Mucosa of rectum (tissue), 2 donors: Measurements from ENCODE around the gene FUBP3.
"Not testable (repeated sequence)": the region's sequence is repeated elsewhere in the genome, so short reads cannot be mapped to it uniquely, and the experiment has no call there.

Experiments used
- H3K27ac ChIP-seq, 2 donors: one replicate each; pipeline ENCODE4 v1.7.0; 2013; ENCODE audit warnings: inconsistent platforms in 2 of 2, low read depth in 2 of 2, low read length in 2 of 2
- H3K27me3 ChIP-seq, 2 donors: one replicate each; pipeline ENCODE4 v1.7.0; 2013; ENCODE audit warnings: low read length in 2 of 2; ENCODE audit not compliant: control insufficient read depth in 2 of 2, insufficient read depth in 2 of 2
- H3K36me3 ChIP-seq, 2 donors: one replicate each; pipeline ENCODE4 v1.7.0; 2013; ENCODE audit warnings: low read length in 2 of 2; ENCODE audit not compliant: control insufficient read depth in 2 of 2, insufficient read depth in 2 of 2
- H3K4me1 ChIP-seq, 2 donors: one replicate each; pipeline ENCODE4 v1.7.0; 2013; ENCODE audit warnings: low read length in 2 of 2, mild to moderate bottlenecking in 1 of 2; ENCODE audit not compliant: control insufficient read depth in 2 of 2, insufficient read depth in 2 of 2
- H3K4me3 ChIP-seq, 2 donors: one replicate each; pipeline ENCODE4 v1.7.0; 2013; ENCODE audit warnings: low read length in 2 of 2
- H3K9ac ChIP-seq, 2 donors: one replicate each; pipeline ENCODE4 v1.7.0; 2013; ENCODE audit warnings: low read length in 2 of 2, low read depth in 1 of 2, mild to moderate bottlenecking in 1 of 2
- H3K9me3 ChIP-seq, 2 donors: one replicate each; pipeline ENCODE4 v1.7.0; 2013; ENCODE audit warnings: low read length in 2 of 2; ENCODE audit not compliant: control insufficient read depth in 2 of 2
- donor health status: healthy.
- donor health status: Normal muscosa, but diverticular disease.

FUBP3 gene

DNA sequence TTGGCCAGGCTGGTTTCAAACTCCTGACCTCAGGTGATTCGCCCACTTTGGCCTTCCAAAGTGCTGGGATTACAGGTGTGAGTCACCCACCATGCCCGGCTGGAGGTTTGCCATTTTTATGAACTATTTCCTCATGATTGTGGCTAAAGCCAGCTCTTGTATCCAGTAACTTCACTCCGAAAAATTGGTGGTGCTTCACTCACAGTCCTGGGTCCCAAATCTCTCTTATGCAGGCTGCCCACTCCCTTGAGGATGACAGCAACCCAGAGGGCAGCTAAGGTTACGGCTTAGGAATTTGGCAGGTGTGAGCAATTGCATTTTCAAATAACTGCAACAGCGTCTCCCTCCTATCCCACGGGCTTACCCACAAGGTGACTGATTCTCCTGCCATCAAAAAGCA lies 23.4 kb upstream of the FUBP3 start:
- Histone ChIP-seq H3K9ac (no peak overlapping the region), H3K36me3 (no peaks in the 10 kb centered on the region), H3K27me3 (peaks cover 0 to 3% of the 10 kb centered on the region in 2 donors), H3K9me3 (no peaks in the 10 kb centered on the region), H3K4me1 (no peaks in the 10 kb centered on the region), H3K4me3 (no peak overlapping the region), H3K27ac (no peak overlapping the region)

DNA sequence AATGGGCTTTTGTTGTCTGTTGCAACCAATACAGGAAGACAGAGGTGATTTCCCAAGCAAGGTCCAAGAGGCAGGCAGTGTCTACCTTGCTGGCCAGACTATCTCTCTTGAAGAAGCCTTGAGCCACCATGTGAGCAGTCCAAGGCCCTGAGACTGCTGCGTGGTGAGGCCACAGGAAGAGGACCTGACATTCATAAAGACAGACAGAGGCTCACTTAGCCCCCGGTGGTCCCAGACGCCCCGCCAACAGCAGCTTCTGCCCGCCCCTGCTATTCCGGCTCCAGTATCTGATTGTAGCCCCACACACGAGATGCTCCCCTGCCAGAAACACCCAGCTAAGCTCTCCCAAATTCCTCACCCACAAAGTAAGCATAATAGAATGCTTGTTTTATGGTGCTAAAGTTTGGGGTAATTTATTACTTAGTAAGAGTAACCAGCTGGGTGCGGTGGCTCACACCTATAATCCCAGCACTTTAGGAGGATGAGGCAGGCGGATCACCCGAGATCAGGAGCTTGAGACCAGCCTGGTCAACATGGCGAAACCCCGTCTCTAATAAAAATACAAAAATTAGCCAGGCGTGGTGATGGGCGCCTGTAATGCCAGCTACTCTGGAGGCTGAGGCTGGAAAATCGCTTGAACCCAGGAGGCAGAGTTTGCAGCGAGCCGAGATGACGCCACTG lies 22.8 kb upstream of the FUBP3 start:
- Histone ChIP-seq H3K4me1 (no peaks in the 10 kb centered on the region), H3K9me3 (no peaks in the 10 kb centered on the region), H3K27ac (no peak overlapping the region), H3K4me3 (no peak overlapping the region), H3K27me3 (peaks cover 0 to 3% of the 10 kb centered on the region in 2 donors), H3K9ac (no peak overlapping the region), H3K36me3 (no peaks in the 10 kb centered on the region)

DNA sequence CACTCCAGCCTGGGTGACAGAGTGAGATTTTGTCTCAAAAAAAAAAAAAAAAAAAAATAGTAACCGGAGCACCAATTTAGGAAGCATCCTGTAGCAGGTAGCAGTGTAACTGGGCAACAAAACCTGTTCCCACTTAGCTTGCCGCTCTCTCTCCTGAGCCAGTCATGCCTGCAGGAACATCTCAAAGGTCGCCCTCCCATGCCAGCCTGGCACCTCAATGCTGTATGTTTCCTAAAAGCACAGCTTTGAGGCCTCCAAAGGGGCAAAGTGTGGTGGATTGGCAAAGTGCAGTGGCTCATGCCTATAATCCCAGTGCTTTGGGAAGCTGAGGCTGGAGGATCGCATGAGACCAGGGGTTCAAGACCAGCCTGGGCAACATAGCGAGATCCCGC lies 22.3 kb upstream of the FUBP3 start:
- Histone ChIP-seq H3K4me3 (no peak overlapping the region), H3K4me1 (no peaks in the 10 kb centered on the region), H3K27me3 (peaks cover 0 to 3% of the 10 kb centered on the region in 2 donors), H3K36me3 (no peaks in the 10 kb centered on the region), H3K9ac (no peak overlapping the region), H3K9me3 (no peaks in the 10 kb centered on the region), H3K27ac (no peak overlapping the region)

DNA sequence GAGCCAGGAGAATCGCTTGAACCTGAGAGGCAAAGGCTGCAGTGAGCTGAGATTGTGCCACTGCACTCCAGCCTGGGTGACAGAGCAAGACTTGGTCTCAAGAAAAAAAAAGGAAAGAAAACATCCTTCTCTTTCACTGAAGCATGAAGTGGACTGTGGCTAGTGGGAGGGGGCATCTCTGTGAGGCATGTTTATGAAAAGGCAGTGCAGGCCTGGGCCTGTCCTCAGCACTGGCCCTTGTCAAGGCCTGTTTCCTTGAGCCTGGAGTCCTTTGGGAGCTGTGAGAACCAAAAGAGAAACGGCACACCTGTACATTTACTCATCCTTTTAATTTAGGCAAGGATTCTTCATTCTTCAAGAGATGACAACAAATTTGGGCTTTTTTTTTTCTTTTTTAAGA lies 18.3 kb upstream of the FUBP3 start:
- Histone ChIP-seq H3K27ac (no peak overlapping the region), H3K36me3 (no peaks in the 10 kb centered on the region), H3K9ac (no peak overlapping the region), H3K27me3 (peaks cover 0 to 2% of the 10 kb centered on the region in 2 donors), H3K9me3 (no peaks in the 10 kb centered on the region), H3K4me1 (no peaks in the 10 kb centered on the region), H3K4me3 (no peak overlapping the region)

DNA sequence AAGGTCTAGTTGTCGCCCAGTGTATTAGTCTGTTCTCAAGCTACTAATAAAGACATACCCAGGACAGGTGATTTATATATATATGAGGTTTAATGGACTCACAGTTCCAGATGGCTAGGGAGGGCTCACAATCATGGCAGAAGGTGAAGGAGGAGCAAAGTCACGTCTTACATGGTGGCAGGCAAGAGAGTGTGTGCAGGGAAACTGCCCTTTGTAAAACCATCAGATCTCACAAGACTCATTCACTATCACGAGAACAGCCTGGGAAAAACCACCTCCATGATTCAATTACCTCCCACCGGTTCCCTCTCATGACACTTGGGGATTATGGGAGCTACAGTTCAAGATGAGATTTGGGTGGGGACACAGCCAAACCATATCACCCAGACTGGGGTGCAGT lies 16.9 kb upstream of the FUBP3 start:
- not testable (repeated sequence) for H3K36me3 ChIP-seq, H3K4me1 ChIP-seq, H3K27me3 ChIP-seq, H3K9me3 ChIP-seq, H3K27ac ChIP-seq, H3K9ac ChIP-seq, H3K4me3 ChIP-seq

DNA sequence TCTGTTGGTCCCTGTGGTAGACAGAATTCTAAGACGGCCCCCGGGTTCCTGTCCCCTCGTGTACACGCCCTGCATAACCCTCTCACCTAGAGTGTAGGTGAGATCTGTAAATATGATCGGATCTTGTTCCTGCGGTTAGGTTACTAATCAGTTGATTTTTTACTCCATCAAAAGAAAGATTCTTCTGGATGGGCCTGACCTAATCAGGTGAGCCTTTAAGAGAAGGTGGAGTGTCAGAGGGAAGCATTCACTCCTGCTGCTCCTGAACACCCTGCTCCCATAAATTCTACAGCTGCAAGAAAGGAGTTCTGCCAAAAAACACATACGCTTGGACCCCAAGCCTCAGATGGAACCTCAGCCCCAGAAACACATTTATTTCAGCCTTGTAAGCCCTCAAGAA lies 15.6 kb upstream of the FUBP3 start:
- Histone ChIP-seq H3K4me3 (no peak overlapping the region), H3K4me1 (no peaks in the 10 kb centered on the region), H3K27me3 (no peaks in the 10 kb centered on the region), H3K27ac (no peak overlapping the region), H3K9me3 (no peaks in the 10 kb centered on the region), H3K36me3 (no peaks in the 10 kb centered on the region), H3K9ac (no peak overlapping the region)

DNA sequence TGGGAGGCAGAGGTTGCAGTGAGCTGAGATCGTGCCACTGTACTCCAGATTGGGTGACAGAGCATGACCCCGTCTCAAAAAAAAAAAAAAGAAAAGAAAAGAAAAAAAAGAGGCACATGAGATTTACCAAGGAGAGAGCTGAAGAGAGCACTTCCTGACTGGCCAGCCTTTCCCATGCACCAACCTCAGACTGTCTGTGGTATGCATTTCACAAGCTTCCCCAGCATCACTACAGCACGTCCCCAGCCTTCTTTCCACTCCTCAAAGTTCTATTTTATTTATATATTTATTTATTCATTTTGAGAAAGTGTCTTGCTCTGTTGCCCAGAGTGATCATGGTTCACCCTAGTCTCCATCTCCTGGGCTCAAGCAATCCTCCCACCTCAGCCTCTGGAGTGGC lies 13.6 kb upstream of the FUBP3 start:
- Histone ChIP-seq H3K36me3 (no peaks in the 10 kb centered on the region), H3K9me3 (no peaks in the 10 kb centered on the region), H3K27ac (no peak overlapping the region), H3K4me1 (no peaks in the 10 kb centered on the region), H3K9ac (no peak overlapping the region), H3K4me3 (no peak overlapping the region), H3K27me3 (no peaks in the 10 kb centered on the region)

DNA sequence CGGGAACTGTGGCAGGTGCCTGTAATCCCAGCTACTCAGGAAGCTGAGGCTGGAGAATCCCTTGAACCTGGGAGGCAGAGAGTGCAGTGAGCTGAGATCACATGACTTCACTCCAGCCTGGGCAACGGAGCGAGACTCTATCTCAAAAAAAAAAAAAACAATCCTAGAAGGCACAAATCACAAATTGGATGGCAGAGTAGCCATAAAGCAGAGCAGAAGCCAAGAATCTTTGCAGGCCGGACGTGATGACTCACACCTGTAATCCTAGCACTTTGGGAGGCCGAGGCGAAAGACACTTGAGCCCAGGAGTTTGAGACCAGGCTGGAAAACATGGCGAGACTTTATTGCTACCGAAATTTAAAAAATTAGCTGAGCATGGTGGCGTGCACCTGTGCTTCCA lies 9.2 kb upstream of the FUBP3 start:
- Histone ChIP-seq H3K9me3 (no peaks in the 10 kb centered on the region), H3K4me3 (no peak overlapping the region), H3K4me1 (no peaks in the 10 kb centered on the region), H3K27ac (no peak overlapping the region), H3K36me3 (no peaks in the 10 kb centered on the region), H3K9ac (no peak overlapping the region), H3K27me3 (no peaks in the 10 kb centered on the region)

DNA sequence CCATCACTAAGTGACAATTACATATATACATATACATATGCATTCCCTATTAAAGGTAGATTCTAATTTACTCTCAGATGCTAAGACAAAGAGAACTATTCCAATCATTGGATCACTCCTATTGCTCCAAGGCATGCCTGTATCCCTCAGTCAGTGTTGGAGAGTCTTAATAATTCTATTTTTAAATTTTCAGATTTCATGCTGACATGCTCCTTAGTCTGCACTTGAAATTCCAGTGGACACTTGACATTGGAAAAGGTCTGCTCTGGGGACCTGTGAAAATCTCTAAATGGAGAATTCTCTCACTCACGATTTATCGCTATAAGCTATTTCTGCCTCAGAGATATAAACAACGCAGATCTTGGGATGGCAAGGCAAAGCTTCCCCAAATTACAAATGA lies 3.9 kb upstream of the FUBP3 start:
- Histone ChIP-seq H3K9me3 (no peaks in the 10 kb centered on the region), H3K4me1 (peaks cover 12 to 14% of the 10 kb centered on the region in 2 donors), H3K27me3 (no peaks in the 10 kb centered on the region), H3K4me3 (no peak overlapping the region), H3K27ac (no peak overlapping the region), H3K9ac (no peak overlapping the region), H3K36me3 (no peaks in the 10 kb centered on the region)

DNA sequence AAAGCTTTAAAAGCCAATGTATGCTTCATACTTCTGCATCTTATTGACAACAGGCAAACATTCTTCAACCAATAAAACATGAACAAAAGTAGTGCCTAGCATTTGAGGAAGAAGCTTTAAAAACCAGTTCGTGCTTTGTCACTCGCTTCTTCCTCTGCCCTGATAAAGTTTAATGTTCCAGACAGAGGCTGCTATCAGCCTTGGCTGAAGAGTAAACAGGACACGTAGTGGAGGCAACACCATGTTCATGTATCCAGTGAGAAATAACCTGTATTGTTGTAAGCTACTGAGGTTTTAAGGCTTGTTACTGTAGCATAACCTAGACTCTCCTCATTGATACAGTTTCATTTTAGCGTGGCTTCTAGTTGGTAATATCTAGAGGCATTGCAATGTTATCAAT lies 3.2 kb upstream of the FUBP3 start:
- H3K9ac ChIP-seq = no peak overlapping the region
- no peaks in the 10 kb centered on the region for H3K9me3 ChIP-seq

More for the DNA sequence above, 3.2 kb upstream of the FUBP3 start:
- H3K27ac ChIP-seq = no peak overlapping the region
- no peak overlapping the region for H3K4me3 ChIP-seq
- H3K36me3 ChIP-seq = no peaks in the 10 kb centered on the region
- peaks cover 16 to 17% of the 10 kb centered on the region in 2 donors for H3K4me1 ChIP-seq
- H3K27me3 ChIP-seq = no peaks in the 10 kb centered on the region
